Epithelial cell of prostate (primary cell): ENCODE results near the gene ZNF485.
"Not testable (repeated sequence)": the region's sequence is repeated elsewhere in the genome, so short reads cannot be mapped to it uniquely, and the experiment has no call there.

Source experiments
- DNase-seq: peaks from one replicate; pipeline ENCODE4 v3.0.0-alpha.2; 2011; ENCODE audit warnings: low read depth, low spot score
- H3K27ac ChIP-seq: fragments of 450-650 bp; 2 replicates; pipeline ENCODE4 v1.5.1; 2017; ENCODE audit warnings: mild to moderate bottlenecking

Gene ZNF485

GRCh38 chr10:43599333-43599732, 6.9 kb upstream of the ZNF485 start:
- DNase-seq: no peak

GRCh38 chr10:43601576-43601975, 4.7 kb upstream of the ZNF485 start:
- not testable (repeated sequence) for H3K27ac ChIP-seq, DNase-seq

More at GRCh38 chr10:43599333-43599732, 6.9 kb upstream of the ZNF485 start:
- no peak overlapping the region for H3K27ac ChIP-seq

GRCh38 chr10:43605850-43606322, 352 bp upstream of the ZNF485 start:
- H3K27ac ChIP-seq: no peak overlapping the region
- no peak for DNase-seq

- DNase-seq: no peak
- no peak overlapping the region for H3K27ac ChIP-seq
Measured at GRCh38 chr10:43607199-43607573, 948 bp downstream of the ZNF485 start.

- H3K27ac ChIP-seq: peak overlapping the region; percentile 13
- DNase-seq: no peak
Measured at GRCh38 chr10:43610636-43611035, 4.4 kb downstream of the ZNF485 start.

GRCh38 chr10:43616697-43617370, 10.6 kb downstream of the ZNF485 start:
- no peak overlapping the region for H3K27ac ChIP-seq
- no peak for DNase-seq

- H3K27ac ChIP-seq: no peak overlapping the region
- DNase-seq: no peak
Measured at GRCh38 chr10:43619368-43619767, 13.1 kb downstream of the ZNF485 start.

- no peak overlapping the region for H3K27ac ChIP-seq
- no peak for DNase-seq
Measured at GRCh38 chr10:43622038-43622437, 15.8 kb downstream of the ZNF485 start.

GRCh38 chr10:43623351-43623750, 17.1 kb downstream of the ZNF485 start:
- no peak overlapping the region for H3K27ac ChIP-seq
- no peak for DNase-seq

GRCh38 chr10:43627942-43628341, 21.7 kb downstream of the ZNF485 start:
- H3K27ac ChIP-seq: no peak overlapping the region

GRCh38 chr10:43628956-43629355, 22.7 kb downstream of the ZNF485 start:
- H3K27ac ChIP-seq: no peak overlapping the region

More at GRCh38 chr10:43627942-43628341, 21.7 kb downstream of the ZNF485 start:
- no peak for DNase-seq

GRCh38 chr10:43635816-43636215, 29.6 kb downstream of the ZNF485 start:
- DNase-seq, H3K27ac ChIP-seq: not testable (repeated sequence)

More at GRCh38 chr10:43628956-43629355, 22.7 kb downstream of the ZNF485 start:
- DNase-seq: no peak

GRCh38 chr10:43640603-43641002, 34.4 kb downstream of the ZNF485 start:
- H3K27ac ChIP-seq: no peak overlapping the region
- no peak for DNase-seq

- H3K27ac ChIP-seq: no peak overlapping the region
- DNase-seq: no peak
Measured at GRCh38 chr10:43644252-43644651, 38.0 kb downstream of the ZNF485 start.

GRCh38 chr10:43645866-43646265, 39.6 kb downstream of the ZNF485 start:
- no peak for DNase-seq
- H3K27ac ChIP-seq: no peak overlapping the region

GRCh38 chr10:43647576-43647975, 41.3 kb downstream of the ZNF485 start:
- H3K27ac ChIP-seq: no peak overlapping the region
- no peak for DNase-seq

GRCh38 chr10:43648095-43648397, 41.8 kb downstream of the ZNF485 start:
- DNase-seq: no peak

GRCh38 chr10:43648398-43649184, 42.4 kb downstream of the ZNF485 start, which contains the start of gene ZNF32:
Gene ZNF32, minus strand, starts transcription at chr10:43648881. Its CDS starts 2,748 bp downstream, at chr10:43646133.
- no peak within 1 kb of the TSS for H3K27ac ChIP-seq
- no peak for DNase-seq

More at GRCh38 chr10:43648095-43648397, 41.8 kb downstream of the ZNF485 start:
- H3K27ac ChIP-seq: no peak overlapping the region

GRCh38 chr10:43649185-43649523, 42.9 kb downstream of the ZNF485 start:
- H3K27ac ChIP-seq: no peak overlapping the region
- DNase-seq: no peak

GRCh38 chr10:43653746-43654145, 47.5 kb downstream of the ZNF485 start:
- DNase-seq: no peak
- H3K27ac ChIP-seq: no peak overlapping the region

GRCh38 chr10:43655311-43655710, 49.1 kb downstream of the ZNF485 start:
- no peak overlapping the region for H3K27ac ChIP-seq
- no peak for DNase-seq

GRCh38 chr10:43658227-43658626, 52.0 kb downstream of the ZNF485 start:
- H3K27ac ChIP-seq: no peak overlapping the region
- no peak for DNase-seq
